NCI-H2227 treated with DMSO at 0.1 percent for 48 hours (cell line): Measurements from ENCODE around the gene VNN1.
"Not testable (repeated sequence)": the region's sequence is repeated elsewhere in the genome, so short reads cannot be mapped to it uniquely, and the experiment has no call there.

Experiments
- DNase-seq: peaks from one replicate; lab custom pipeline; 2025; lab: John Stamatoyannopoulos, UW

VNN1 gene

DNA sequence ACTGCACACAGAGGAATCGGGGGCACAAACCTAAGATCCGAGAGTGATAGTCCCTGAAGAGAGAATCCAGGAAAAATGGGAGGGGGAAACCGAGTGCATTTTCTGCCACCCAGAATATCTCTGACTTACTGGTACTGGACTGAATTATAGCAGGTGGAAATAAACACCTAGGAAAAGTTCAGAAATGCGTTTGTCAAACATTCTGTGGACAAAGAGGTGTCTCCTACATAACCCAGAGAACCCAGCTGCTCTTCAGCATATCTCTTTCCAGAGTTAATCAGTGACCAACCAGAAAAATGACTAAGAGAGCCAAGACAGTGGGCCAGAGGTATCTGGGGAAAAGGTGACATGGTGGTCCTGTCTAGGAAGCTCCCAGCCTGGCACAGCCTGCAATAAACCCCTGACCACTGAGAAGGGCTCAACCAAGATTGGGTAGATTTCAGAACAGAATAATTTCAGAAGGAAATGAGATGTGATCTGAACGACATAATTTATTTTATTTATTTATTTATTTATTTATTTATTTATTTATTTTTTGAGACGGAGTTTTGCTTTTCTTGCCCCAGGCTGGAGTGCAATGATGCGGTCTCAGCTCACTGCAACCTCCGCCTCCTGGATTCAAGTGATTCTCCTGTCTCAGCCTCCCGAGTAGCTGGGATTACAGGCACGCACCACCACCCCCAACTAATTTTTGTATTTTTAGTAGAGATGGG, 6.0 kb upstream of the VNN1 start:
- DNase-seq = no peak

DNA sequence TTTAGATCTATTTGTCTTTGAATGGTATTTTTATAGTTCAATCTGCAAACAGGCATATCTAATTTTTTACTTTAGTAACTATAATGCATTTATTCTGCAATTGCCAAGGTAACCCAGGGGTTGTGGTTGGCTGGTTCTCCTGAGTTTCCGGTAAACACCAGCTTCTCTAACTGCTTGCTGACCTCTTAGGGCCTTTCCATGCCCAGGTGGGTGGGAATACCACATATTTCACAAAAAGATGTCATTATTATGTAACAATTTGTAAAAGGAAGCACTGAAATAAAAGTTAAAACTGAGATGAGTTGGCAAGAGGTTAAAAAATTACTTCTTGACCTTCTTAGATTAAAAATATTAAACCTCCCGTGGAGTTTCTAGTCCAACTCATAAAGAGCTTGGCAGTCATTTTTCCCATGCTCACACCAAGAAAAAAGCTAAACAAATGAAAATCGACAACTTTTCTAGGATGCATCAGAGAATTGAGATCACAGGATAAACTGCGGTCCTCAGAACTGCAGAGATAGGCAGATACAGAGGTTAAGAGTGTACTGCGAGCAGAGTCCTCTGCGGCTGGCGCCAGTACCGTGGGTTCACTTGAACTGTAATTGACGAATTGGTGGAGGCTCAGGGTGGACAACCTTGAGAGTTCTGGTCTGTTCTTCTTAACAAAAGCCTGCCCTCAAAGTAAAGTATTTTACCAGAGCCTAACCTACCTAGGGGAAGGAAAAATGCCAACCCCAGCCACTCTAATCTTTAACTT, 2.2 kb upstream of the VNN1 start:
- DNase-seq = no peak

DNA sequence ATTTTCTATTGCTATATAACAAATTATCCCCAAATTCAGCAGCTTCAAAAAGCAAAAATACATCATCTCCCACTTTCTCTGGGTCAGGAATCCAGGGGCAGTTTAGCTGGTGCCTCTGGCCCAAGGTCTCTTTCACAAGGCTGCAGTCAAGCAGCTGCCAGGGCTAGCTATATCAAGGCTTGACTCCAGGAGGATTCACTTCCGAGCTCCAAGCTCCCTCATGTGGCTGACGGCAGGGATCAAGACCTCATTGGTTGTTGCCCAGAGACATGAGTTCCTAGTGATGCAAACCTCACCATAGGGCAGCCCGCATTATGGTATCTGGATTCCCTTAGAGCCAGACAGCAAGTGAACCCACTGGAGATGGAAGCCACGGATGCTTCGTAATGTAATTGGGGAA, 1.3 kb upstream of the VNN1 start:
- DNase-seq = no peak

DNA sequence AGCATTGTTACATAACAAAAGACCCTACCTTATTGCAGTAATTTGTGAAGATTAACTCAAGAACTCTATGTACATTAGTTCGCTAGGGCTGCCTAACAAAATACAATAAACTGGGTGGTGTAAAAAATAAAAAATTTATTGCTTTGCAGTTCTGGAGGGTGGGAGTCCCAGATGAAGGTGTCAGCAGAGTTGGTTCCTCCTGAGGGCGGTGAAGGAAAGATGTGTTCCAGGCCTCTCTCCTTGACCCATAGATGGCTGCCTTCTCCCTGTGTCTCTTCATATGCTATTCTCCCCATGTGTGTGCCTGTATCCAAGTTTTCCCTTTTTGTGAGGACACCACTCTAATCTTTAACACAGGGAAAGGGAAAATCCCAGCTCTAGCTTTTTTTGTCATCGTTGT, 305 bp upstream of the VNN1 start:
- DNase-seq = no peak

DNA sequence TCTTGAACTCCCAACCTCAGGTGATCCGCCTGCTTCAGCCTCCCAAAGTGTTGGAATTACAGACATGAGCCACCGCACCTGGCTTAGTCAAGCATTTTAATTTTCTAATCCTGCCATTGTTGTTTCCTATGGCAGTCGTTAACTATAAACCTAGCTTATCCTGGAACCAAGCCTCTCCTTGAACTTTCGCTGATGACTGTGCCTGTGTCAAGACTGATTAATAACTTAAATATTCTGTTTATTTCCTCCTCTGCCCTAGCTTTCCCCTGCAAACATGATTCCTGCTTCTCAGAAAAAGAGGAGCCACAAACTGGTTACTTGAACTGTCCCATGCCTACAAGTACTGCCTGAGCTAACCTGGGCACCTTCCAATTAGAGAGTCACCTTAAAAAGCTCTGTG, 1.5 kb downstream of the VNN1 start:
- DNase-seq = no peak

DNA sequence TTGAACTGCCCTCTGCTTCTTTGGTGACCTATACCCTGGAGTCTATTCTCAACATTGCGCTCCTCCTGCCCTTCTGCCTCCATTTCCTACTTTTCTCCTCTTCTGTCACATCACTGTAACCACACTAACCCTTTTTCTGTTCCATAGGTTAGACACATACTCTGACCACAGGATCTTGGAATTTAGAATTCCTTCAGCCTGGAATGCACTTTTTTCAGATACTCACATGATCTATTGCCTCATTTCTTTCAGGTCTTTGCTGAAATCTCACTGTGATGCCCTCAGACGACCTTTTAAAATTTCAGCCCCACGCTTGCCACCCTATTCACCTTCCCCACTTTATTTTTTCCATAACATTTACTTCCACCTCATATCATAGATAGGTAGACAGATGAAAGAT, 5.1 kb downstream of the VNN1 start:
- DNase-seq = no peak

DNA sequence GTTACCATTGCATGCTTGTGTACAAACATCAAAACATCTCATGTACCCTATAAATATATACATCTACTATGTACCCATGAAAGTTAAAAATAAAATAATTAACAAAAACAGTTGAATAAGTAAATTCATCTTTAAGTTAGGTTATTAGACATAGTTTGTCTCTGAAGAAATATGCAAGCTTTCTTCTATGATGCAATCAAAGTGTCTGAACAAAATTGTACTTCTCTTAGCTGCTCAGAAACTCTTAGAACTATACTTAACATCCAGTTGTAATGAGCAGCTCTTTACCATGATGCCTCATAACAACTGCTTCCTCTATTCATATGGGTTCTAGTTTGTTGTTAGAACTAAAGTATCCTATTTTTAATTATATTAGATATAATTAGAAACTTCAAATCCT, 5.9 kb downstream of the VNN1 start:
- DNase-seq = no peak

DNA sequence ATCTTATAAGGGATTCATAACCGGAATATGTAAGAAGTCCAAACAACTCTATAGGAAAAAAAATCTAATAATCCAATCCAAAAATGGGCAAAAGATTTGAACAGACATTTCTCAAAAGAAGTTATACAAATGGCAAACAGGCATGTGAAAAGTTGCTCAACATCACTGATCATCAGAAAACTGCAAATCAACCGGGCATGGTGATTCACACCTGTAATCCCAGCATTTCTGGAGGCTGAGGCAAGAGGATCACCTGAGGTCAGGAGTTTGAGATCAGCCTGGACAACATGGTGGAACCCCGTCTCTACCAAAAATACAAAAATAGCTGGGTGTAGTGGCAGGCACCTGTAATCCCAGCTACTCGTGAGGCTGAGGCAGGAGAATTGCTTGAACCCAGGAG, 7.1 kb downstream of the VNN1 start:
- DNase-seq = not testable (repeated sequence)

DNA sequence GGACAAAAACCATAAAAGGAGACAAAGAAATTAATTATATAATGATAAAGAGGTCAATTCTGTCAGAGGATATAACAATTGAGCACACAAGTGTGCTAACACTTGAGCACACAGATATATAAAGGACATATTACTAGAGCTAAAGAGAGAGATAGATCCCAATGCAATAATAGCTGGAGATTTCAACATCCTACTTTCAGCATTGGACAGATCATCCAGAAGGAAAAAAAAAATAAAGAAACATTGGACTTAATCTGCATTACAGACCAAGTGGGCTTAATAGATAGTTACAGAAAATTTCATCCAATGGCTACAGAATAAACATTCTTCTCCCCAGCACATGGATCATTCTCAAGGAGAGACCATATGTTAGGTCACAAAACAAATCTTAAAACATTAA, 9.9 kb downstream of the VNN1 start:
- DNase-seq = no peak

DNA sequence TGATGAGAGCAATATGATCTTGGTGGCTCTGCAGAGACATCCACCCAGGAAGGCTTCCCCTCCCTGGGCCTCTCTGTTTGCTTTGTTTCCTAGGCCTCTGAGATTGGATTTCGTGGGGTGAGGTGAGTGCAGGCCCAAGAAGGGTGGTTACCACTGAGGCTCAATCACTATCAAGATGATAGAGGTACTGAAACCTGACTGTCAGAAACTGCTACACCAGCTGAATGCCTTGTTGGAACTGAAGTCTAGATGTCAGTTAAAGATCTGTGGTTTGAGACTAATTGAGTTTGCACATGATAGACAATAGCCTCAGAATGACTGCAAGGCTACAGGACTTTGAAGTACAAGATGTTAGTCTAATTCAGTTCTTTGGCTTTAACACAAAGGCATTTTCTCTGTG, 15.2 kb downstream of the VNN1 start:
- DNase-seq = no peak

DNA sequence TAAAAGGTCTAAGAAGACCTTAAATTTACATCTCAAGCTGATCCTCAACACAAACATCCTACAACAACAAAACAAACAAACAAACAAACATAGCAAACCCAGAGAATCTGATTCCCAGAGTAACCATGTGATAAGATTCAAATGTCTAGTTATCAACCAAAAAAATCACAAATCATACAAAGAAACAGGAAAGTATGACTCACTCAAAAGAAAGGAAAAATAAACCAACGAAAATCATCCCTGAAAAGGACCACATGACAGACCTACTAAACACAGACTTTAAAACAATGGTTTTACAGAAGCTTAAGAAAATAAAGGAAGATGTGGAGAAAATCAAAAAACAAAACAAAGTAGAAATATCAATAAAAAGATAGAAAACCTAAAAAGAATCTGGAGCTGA, 18.1 kb downstream of the VNN1 start:
- DNase-seq = no peak

DNA sequence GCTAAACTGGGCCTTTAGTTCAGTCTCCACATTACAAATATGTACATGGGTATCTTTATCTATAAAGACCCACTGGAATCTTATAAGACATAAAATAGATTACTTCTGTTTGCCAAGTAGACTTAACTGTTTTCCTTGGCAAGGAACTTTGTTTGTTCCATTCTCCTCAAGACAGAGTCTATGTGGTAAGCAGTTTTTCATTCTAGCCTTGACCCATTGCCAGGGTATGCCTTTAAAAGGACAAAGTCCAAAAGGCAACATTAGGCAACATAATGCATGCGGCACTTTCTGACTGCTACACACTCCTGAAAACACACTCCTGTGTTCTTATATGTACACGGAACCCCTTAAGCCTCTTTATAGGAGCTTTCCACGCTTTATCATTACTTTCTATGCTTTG, 20.4 kb downstream of the VNN1 start:
- DNase-seq = no peak

DNA sequence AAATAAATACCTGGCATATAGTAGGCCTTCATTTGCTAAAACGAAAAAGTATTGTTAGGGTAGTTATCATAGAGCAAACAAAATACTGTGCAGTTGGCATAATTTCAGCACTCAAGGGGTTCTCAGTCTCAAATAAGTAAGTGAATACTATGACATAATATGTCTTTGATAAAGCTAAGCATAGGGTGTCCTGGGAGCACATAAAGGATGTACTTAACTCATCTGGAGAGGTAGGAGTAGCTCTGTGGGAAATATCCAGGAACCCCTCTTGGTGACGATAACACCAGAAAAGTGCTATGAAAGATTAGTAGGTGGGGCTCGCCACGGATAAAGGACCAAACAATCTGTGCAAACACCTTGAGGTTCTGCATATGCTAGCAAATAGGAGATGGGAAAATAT, 23.2 kb downstream of the VNN1 start:
- no peak for DNase-seq

DNA sequence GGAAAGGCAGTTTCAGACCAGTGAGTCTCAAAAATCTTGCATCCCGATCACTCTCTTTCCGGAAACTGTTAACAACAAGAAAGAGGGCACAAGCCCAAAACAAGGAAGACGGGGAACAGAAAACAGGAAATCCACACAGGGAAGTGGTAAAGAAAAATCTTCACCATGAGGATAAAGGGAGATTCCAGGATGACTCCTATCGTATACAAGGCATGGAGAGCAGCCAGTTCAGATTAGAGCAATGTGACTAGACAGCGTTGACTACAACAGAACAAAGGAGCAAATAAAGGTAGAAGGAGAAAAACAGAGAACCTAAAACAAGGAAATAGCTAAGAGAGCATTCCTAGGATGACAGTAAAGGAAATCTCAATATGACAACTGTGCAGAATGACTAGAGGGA, 26.5 kb downstream of the VNN1 start:
- DNase-seq = no peak

DNA sequence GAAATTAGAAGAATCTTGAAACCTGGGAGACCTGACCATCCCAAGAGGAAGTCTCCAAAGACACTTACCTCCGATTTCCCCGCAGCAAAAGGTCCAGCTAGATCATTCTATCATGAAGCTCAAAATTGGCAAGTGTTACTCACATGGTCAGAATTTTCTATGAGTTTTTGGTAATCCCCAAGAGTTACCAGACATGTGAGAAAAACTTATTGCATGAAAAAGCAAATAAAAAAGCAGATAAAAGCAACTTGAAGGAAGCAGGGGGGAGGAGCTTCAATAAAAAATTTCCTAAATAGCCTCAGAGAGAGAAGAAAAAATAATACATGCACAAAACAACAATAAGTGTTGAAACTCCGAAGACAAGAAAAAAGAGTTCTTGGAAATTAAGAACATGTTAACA, 27.3 kb downstream of the VNN1 start:
- DNase-seq = no peak

DNA sequence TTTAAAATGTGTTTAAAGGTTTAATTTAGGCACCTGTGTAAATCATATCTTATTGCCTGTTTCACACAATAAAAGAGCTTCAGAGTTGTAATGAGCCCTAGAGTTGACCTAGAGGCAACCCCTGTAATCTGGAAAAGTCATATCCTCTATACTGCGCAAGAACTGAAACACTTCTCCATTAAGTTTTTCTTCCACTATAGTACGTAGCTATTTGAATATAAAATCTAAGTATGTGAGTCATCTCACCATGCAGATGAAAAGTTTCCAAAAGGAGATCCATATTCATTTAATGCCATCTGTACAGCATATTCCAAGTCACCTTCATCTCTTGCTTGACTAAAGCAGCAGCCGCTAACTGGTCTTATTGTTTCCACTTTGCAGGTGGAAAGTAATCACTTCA, 28.8 kb downstream of the VNN1 start:
- no peak for DNase-seq

DNA sequence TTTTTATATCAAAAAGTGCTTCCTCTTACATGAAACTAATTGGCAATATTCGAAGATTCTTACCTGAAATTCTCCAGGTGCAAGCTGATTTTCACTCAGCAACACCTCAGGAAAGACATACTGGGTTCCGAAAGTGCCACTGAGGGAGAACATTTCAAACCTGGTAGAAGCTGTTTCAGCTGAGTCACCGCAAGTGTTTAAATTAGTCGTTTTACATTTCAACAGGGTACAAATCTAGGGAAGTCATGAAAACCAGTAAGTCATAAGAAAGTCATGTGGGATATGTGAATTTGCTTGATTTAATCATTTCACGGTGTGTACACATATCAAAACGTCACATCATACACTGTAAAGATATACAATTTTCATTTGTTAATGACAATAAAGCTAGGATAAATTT, 29.6 kb downstream of the VNN1 start:
- DNase-seq = no peak

DNA sequence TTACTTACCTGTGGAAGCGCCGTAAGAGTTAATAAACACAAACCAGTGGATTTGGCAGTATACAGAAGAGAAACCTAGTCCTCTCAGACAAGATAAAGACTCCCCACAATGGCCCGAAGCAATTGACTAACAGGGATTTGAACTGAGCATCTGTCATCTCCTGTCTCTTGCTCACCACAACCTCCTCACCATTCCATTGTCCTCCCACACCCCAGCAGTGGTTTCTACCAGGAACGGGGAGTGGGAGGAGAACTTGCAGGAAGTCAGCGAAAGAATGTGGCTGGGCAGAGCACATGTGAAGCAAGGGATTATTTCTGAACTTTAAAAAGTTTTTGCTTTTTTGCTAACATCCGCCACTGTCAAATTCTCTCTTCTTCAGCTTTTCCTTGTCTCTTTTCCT, 30.3 kb downstream of the VNN1 start:
- DNase-seq = no peak

DNA sequence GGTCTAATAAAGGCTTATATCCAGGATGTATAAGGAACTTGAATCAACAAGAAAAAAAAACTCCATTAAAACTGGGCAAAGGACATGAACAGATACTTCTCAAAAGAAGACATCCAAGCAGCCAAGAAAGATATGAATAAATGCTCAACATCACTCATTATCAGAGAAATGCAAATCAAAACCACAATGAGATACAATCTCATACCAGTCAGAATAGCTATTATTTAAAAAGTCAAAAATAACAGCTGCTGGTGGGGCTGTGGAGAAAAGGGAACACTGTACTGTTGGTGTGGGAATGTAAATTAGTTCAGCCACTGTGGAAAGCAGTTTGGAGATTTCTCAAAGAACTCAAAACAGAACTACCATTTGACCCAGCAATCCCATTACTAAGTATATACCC, 34.8 kb downstream of the VNN1 start:
- DNase-seq = not testable (repeated sequence)

DNA sequence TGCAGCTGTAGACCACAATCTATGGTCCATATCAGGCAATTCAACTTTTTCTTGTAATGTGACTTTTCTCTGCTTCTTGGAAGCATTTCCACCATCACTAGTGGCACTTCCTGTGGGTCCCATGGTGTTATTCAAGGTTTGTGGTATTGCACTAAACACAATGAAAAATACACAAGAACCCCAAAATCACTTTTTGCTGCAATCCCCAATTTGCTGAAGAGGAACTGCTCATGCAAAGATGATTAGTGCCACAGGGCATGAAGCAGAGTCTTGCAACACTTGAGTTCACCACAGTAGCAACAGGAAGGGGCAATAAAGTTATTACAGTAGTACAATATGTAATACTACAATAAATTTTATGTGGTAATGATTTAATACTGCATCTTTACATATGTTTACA, 38.1 kb downstream of the VNN1 start:
- DNase-seq = no peak

DNA sequence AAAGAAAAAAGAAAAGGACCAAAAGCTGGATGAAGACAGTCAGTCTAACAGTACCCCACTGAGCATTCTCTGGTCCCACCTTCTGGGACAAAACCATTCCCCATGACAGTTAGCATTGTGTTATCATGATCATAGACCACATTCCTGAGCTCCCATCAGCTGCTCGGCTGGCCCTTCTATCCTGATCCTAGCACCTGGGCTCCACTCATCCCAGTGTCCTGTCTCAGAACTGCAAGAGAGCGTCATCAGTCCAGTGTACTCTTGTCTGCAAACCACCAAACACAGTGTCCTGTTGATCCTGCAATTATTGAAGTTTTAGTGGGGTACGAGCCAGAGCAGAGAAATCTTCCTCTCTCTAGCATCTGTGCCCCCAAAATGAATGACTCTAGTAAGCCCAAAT, 38.9 kb downstream of the VNN1 start:
- no peak for DNase-seq

DNA sequence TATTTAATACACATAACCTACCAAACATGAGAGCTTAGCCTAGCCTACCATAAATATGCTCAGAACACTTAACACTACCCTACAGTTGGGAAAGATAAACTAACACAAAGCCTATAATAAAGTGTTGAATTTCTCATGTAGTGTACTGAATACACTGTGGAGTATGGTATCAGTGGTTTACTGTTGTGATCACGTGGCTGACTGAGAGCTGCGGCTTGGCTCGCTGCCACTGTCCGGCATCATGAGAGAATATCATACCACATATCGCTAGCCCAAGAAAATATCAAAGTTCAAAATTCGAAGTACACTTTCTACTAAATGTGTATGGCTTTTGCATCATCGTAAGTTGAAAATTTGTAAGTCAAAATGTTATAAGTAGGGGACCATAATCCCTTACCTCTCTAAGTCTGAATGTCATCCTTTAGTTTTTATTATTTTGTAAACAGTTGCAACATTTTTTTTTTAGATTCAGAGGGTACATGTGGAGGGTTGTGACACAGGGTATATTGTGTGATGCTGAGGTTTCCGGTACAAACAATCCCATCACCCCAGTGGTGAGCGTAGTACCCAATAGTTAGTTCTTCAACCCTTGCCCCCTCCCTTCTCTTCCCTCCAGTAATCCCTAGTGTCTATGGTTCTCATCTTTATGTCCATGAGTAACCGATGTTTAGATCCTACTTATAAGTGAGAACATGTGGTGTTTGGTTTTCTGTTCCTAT, 40.3 kb downstream of the VNN1 start:
- no peak for DNase-seq

DNA sequence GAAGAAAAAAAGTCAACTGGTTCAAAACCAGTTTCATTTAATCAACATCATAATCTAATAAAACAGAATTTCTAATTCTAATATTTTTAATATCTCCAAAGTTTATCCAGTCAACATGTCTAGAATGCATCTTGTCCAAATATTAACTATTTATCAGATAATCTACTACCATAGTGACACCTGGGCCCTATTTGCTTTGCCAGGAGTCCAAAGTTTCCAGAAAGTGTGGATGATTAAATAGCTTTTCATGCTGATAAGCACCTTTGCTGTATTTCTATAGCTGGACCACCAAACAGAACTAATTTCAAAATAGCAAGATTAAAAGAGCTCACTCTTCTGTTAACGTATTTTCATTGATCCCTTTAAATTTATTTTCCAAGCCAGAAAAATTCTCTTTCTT, 42.6 kb downstream of the VNN1 start:
- DNase-seq = no peak
